ENCODE data around the gene PWWP2A.
A peak's percentile ranks its signal among the peaks of the same experiment; 100 is the strongest.

Gene PWWP2A

DNA sequence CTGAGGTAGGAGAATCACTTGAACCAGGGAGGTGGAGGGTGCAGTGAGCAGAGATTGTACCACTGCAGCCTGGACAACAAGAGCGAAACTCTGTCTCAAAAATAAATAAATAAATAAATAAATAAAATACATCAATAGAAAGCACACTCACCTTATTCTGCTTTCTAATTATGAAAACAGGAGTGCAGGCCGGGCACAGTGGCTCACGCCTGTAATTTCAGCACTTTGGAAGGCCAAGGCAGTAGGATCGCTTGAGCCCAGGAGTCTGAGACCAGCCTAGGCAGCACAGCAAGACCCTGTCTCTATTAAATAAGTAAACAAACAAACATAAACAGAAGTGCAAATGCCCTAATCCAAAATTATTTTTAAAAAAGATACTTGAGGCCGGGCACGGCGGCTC, 2.3 kb downstream of the PWWP2A start:
- H2AFZ ChIP-seq (ENCODE audit: low read length) = no peak overlapping the region
- H3K27me3 ChIP-seq (ENCODE audit: insufficient read depth, low read length) = no peaks in the 10 kb centered on the region
- no peak overlapping the region for H3K27ac ChIP-seq (ENCODE audit: low read depth, low read length, poor library complexity, severe bottlenecking)
- TF ChIP-seq, protein P1, sequence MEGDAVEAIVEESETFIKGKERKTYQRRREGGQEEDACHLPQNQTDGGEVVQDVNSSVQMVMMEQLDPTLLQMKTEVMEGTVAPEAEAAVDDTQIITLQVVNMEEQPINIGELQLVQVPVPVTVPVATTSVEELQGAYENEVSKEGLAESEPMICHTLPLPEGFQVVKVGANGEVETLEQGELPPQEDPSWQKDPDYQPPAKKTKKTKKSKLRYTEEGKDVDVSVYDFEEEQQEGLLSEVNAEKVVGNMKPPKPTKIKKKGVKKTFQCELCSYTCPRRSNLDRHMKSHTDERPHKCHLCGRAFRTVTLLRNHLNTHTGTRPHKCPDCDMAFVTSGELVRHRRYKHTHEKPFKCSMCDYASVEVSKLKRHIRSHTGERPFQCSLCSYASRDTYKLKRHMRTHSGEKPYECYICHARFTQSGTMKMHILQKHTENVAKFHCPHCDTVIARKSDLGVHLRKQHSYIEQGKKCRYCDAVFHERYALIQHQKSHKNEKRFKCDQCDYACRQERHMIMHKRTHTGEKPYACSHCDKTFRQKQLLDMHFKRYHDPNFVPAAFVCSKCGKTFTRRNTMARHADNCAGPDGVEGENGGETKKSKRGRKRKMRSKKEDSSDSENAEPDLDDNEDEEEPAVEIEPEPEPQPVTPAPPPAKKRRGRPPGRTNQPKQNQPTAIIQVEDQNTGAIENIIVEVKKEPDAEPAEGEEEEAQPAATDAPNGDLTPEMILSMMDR (IDR thresholded peaks at IDR 0.05; ENCODE audit: low read length) = no peak
- TF ChIP-seq EZH2 (IDR thresholded peaks at IDR 0.05; ENCODE audit: borderline replicate concordance, low read length) = no peak
- no peak overlapping the region for H3K4me3 ChIP-seq (ENCODE audit: low read depth, low read length, poor library complexity, severe bottlenecking)
- no peaks in the 10 kb centered on the region for H4K20me1 ChIP-seq (ENCODE audit: insufficient read depth, low read length)
- no peaks in the 10 kb centered on the region for H3F3A ChIP-seq (ENCODE audit: insufficient read depth, low read length)
- H3K4me2 ChIP-seq (ENCODE audit: low read length) = no peak overlapping the region
- no peaks in the 10 kb centered on the region for H3K79me2 ChIP-seq (ENCODE audit: insufficient read depth, low read length)
- H3K9me3 ChIP-seq (ENCODE audit: low read length) = no peaks in the 10 kb centered on the region; the same call in 1 of the 2 replicates
- H3K4me1 ChIP-seq (ENCODE audit: insufficient read depth, low read length, severe bottlenecking) = peaks cover 12% of the 10 kb centered on the region
- H3K36me3 ChIP-seq (ENCODE audit: insufficient read depth, low read length) = peaks cover 47% of the 10 kb centered on the region
- H3K9me2 ChIP-seq (ENCODE audit: low read depth, low read length) = no peaks in the 10 kb centered on the region
- H3K9ac ChIP-seq (ENCODE audit: low read length) = no peak overlapping the region

DNA sequence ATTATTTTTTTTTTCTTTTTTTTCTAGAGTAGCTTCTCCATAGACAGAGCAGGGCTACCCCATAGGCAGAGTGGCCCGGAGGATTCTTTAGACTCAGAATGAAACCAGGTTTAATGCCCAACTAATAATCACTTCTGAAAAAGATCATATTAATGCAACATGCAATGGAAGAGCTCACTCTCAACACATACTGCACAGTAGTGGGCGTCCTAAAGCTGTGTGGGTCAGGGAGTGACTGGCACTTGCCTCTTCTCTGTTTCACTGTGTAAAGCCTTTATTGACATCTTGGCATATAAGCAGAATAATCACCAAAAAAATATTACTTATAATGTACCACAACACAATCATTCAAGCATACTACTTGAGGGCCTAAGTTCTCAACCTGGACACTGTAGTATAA, 11.1 kb downstream of the PWWP2A start:
- TF ChIP-seq, protein P1 (IDR thresholded peaks at IDR 0.05; ENCODE audit: low read length) = no peak
- TF ChIP-seq EZH2 (IDR thresholded peaks at IDR 0.05; ENCODE audit: borderline replicate concordance, low read length) = no peak
- no peak overlapping the region for H2AFZ ChIP-seq (ENCODE audit: low read length)
- no peak overlapping the region for H3K4me3 ChIP-seq (ENCODE audit: low read depth, low read length, poor library complexity, severe bottlenecking)
- no peaks in the 10 kb centered on the region for H3K27me3 ChIP-seq (ENCODE audit: insufficient read depth, low read length)
- no peak overlapping the region for H3K27ac ChIP-seq (ENCODE audit: low read depth, low read length, poor library complexity, severe bottlenecking)
- no peaks in the 10 kb centered on the region for H3K79me2 ChIP-seq (ENCODE audit: insufficient read depth, low read length)
- peaks cover 5% of the 10 kb centered on the region; the same call in 1 of the 2 replicates for H3F3A ChIP-seq (ENCODE audit: insufficient read depth, low read length)
- H3K4me1 ChIP-seq (ENCODE audit: insufficient read depth, low read length, severe bottlenecking) = peaks cover 14% of the 10 kb centered on the region
- peaks cover 55% of the 10 kb centered on the region for H3K36me3 ChIP-seq (ENCODE audit: insufficient read depth, low read length)
- H3K9ac ChIP-seq (ENCODE audit: low read length) = no peak overlapping the region
- H3K9me2 ChIP-seq (ENCODE audit: low read depth, low read length) = no peaks in the 10 kb centered on the region
- no peaks in the 10 kb centered on the region for H3K9me3 ChIP-seq (ENCODE audit: low read length)
- H4K20me1 ChIP-seq (ENCODE audit: insufficient read depth, low read length) = peaks cover 4% of the 10 kb centered on the region; the same call in 1 of the 2 replicates
- H3K4me2 ChIP-seq (ENCODE audit: low read length) = no peak overlapping the region

DNA sequence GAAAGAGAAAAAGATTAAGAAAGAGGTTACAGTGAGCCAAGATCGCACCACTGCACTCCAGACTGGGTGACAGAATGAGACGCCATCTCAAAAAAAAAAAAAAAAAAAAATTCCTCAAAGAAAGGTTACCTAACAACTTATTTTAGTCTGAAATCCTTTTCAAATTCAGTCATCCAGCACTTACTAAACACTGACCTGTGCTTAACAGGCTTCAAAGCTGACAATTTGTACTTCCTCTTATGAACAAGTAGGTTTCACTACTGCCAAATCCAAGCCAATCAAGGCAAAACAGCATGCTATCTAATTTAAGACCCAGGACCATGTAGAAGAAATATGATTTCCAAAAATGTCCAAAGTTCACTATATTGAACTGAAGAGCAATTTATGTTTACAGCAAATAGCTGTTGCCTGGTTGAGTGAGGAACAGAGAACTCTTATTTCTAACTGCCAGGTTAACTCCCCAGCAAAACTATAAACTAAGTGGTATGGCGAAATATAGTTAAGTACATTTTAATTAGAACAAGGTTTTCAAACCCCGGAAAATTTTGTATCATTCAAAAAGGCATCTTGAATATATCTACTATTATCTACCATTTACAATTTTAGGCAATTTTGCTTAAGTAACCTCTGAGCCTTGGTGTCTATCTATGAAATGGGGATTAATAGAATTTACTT, 13.4 kb downstream of the PWWP2A start:
- Histone ChIP-seq H2AFZ (ENCODE audit: low read length) (no peak overlapping the region), H3K79me2 (ENCODE audit: insufficient read depth, low read length) (no peaks in the 10 kb centered on the region), H3K4me3 (ENCODE audit: low read depth, low read length, poor library complexity, severe bottlenecking) (no peak overlapping the region)

More for the DNA sequence above, 13.4 kb downstream of the PWWP2A start:
- no peaks in the 10 kb centered on the region for H3K9me3 ChIP-seq (ENCODE audit: low read length)
- peaks cover 14% of the 10 kb centered on the region for H3K4me1 ChIP-seq (ENCODE audit: insufficient read depth, low read length, severe bottlenecking)
- peak overlapping the region; percentile 31; the same call in 1 of the 2 replicates for H3K4me2 ChIP-seq (ENCODE audit: low read length)
- H3K36me3 ChIP-seq (ENCODE audit: insufficient read depth, low read length) = peaks cover 37% of the 10 kb centered on the region
- peaks cover 5% of the 10 kb centered on the region; the same call in 1 of the 2 replicates for H3F3A ChIP-seq (ENCODE audit: insufficient read depth, low read length)
- H3K27ac ChIP-seq (ENCODE audit: low read depth, low read length, poor library complexity, severe bottlenecking) = peak overlapping the region; percentile 48
- H3K27me3 ChIP-seq (ENCODE audit: insufficient read depth, low read length) = no peaks in the 10 kb centered on the region
- no peaks in the 10 kb centered on the region for H3K9me2 ChIP-seq (ENCODE audit: low read depth, low read length)
- TF ChIP-seq EZH2 (IDR thresholded peaks at IDR 0.05; ENCODE audit: borderline replicate concordance, low read length) = no peak
- TF ChIP-seq, protein P1 (IDR thresholded peaks at IDR 0.05; ENCODE audit: low read length) = no peak
- H4K20me1 ChIP-seq (ENCODE audit: insufficient read depth, low read length) = peaks cover 4% of the 10 kb centered on the region; the same call in 1 of the 2 replicates
- H3K9ac ChIP-seq (ENCODE audit: low read length) = no peak overlapping the region
